HG03108 (cell line): ENCODE results near the gene FGD2.

Experiments
- ATAC-seq: cut with Tn5 transposase; IDR thresholded peaks from one replicate; pipeline ENCODE4 v1.9.1; 2021; ENCODE audit warnings: moderate library complexity; ENCODE audit not compliant: unreplicated experiment

The FGD2 gene

DNA sequence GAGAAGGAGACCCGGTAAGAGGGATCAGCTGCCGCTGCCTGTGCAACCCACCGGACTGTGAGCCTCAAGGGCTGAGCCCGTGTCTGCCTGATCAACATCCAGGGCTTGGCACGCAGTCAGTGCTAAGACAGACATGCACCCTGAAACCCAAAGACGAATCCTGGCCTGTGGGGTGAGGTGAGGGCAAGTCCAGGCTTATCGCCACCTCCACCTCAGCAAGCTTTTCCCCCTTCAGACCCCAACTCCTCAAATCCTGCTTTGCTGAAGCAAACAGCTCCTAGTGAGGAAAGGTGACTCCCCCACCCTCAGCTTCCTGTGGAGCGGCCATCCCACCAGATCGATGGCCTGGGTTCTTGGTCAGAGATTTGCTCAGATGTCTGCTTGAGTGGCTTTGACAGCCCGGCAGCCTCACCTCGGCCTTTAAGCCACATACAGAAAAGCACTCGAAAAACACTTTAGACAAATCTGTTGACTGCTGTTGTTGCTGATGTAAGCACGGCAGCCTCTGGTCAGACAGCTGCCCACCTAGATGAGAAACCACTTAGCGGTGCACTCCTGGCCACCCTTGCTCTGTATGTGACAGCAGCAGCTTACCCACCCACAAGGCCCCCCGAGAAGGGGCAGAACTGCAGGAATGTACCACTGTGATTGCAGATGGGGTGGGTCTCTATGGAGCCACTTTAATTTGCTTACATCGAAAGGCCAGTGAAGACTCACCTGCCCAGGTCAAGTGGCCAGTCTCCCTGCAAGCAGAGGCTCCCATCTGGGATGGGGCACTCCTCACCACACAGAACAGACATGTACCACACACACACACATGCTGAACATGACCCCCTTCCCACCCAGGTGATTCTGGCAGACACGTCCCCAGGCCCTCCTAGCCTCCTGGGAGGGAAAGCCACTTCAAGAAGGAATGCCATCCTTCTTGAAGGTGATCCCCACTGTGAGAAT lies 34.3 kb upstream of the FGD2 start:
- ATAC-seq: no peak

DNA sequence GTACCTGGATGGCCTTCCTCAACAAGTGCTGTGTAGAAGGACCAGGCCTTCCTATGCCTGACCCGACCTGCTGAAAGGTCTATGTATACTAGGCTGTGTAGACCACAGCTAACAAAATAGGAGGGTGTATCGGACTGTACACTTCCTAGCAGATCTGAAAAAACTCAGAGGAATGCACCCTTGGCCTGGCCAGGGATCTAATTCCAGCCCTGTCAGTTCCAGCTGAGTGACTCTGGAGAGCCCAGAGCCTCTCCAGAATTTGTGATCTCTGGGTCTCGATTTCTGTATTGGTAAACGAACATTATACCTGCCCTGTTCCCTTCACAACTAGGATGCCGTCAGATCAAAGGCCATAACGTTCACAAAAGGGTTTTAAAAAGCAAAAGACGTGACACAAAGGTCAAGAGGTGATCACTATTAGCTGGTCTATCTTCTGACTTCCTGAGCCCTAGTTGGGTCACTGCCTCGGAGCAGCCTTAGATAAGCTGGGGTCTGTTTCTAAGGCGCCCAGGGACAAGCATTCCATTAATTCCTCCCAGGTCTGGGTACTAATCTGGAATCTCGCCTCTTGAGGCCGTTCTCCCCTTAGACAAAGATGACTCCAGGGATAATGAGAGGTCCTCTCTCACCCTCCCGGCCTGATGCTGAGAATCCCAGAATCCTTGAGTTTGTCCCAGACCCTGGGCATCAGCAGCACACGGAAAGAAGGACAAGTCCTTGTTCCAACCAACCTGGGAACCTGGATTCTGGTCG lies 33.4 kb upstream of the FGD2 start:
- no peak for ATAC-seq

- ATAC-seq: no peak
Measured at GRCh38 chr6:36973190-36973589, 32.3 kb upstream of the FGD2 start.

- no peak for ATAC-seq
Measured at GRCh38 chr6:36973647-36974046, 31.8 kb upstream of the FGD2 start.

GRCh38 chr6:36975231-36976006 lies 30.0 kb upstream of the FGD2 start:
- no peak for ATAC-seq

DNA sequence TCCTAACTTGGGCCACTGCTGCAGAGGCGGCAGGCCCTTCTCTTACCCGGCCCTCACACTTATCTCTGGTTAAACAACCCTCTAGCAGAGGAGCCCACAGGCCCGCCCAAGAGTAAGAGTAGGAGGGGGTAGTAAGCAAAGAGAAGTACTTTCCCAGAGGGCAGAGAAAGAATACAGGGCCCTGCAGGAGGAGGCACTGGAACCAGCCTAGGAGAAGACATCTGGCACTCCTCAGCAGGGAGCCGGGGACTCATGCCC lies 29.5 kb upstream of the FGD2 start:
- no peak for ATAC-seq

GRCh38 chr6:36976509-36976908 lies 28.9 kb upstream of the FGD2 start:
- ATAC-seq: no peak

DNA sequence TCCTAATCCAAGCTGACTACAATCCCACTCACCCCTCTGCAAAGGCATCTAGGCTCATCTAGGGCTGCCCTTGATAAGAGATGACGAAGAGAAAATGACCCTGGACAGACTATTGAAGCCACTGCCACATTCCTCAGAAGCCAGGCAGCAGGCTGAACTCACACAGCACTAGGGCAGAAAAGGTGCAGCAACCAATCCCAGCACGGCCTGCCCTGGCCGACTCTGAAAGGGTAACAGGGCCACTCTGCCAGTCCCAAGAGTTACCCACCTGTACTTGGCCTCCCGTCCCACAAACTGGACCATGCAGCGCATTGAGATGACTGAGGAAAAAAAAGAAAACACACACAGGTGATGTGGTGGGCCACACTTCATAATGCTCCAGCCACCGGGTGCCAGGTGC lies 28.5 kb upstream of the FGD2 start:
- ATAC-seq: no peak

DNA sequence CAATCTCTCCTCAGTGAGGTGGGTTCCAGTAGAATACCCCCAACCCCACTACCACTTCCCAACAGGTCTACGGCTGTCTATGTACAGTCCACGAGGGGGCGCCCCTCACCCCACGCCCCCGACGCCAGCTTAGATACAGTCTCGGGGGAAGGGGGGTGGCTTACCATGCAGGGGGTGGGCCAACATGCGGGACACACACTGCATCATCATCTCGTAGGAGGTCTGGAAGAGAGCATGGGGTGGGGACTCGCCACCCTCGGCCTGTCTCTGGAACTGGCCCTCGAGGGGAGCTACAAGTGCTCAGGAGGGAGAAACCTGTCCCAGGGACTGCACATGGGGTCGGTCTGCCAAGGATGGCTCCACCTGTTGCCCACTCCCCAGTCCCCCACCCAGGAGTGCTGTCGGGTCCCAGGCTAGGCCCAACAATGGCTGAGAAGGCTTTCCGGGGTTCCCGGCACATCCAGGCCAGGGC lies 27.9 kb upstream of the FGD2 start:
- ATAC-seq: no peak

GRCh38 chr6:36978421-36979346 lies 26.8 kb upstream of the FGD2 start:
- no peak for ATAC-seq

DNA sequence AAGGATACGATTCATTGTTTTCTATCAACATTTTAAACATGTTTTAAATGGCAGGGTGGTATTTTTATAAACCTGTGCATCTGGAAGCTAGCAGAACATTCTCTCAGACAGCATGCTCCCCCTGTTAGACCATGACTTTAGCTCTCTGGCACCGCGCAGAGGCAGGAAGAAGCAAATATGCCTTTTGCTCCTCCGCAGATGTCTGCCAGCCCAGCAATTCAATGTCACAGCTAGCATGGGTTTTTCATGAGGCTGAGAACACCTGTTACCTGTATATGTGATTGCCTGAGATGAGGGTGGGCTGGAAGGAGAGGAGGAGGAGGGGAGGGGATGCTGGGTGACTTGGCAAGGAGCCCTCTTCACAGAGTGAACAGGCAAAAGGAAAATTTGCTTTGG lies 26.1 kb upstream of the FGD2 start:
- ATAC-seq: no peak

- no peak for ATAC-seq
Measured at GRCh38 chr6:36980129-36980528, 25.3 kb upstream of the FGD2 start.

- ATAC-seq: no peak
Measured at GRCh38 chr6:36980876-36981619, 24.4 kb upstream of the FGD2 start.

GRCh38 chr6:36983538-36983937 lies 21.9 kb upstream of the FGD2 start:
- ATAC-seq: no peak

DNA sequence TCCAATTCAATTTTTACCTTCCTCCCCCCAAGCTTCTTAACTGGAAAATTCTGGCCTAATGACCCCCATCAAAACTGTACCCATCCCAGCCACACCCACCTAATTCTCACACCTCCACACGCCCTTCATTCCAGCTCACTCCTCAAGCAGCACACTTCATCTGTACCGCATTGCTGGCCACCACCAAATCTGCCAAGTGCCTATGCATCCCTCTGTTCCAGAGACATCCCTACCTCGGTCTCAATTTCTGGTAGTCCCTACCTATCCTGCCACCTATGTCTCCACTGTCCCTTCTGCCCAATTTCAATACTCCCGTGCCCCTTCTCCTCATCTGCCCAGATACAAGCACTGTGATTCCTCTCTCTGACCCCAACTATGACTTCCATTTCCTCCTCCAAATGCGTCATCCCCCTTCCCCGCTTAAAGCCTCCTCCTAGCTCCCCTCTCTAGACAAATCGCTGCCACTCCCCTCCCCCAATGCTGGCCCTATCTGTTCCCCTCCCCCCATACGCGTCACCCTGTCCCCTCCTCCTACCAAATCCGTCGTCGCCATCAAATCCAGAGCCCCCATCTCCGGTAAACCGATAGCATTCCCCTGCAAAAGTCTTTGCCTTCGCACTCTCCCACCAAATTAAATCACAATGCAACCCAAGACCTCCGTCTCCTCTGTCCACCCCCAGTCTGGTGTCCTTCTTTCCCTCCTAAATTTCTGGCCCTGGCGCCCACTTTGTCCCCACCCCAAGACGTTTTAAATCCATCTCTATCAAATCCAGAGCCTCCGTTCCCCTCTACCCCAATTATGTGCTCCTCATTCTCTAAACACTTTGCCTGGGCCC lies 20.7 kb upstream of the FGD2 start:
- no peak for ATAC-seq

DNA sequence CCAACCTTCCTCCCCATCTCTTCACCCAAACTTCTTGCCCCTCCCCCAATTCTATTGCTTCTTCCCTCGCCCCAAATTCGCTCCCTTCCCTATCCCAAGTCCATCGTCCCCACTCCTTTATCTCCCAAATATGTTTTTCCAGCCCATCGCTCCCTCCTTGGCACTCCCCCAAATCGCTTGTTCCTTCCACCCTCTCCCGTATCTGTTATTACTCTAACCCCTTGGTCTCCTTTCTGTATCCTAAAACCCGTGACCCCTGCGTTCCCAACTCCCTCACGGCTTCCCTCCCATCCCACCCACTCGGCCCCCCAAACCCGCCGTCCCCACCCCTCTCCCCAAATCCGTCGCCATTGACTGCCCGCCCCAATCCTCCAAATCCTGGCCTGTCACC lies 20.0 kb upstream of the FGD2 start:
- no peak for ATAC-seq

DNA sequence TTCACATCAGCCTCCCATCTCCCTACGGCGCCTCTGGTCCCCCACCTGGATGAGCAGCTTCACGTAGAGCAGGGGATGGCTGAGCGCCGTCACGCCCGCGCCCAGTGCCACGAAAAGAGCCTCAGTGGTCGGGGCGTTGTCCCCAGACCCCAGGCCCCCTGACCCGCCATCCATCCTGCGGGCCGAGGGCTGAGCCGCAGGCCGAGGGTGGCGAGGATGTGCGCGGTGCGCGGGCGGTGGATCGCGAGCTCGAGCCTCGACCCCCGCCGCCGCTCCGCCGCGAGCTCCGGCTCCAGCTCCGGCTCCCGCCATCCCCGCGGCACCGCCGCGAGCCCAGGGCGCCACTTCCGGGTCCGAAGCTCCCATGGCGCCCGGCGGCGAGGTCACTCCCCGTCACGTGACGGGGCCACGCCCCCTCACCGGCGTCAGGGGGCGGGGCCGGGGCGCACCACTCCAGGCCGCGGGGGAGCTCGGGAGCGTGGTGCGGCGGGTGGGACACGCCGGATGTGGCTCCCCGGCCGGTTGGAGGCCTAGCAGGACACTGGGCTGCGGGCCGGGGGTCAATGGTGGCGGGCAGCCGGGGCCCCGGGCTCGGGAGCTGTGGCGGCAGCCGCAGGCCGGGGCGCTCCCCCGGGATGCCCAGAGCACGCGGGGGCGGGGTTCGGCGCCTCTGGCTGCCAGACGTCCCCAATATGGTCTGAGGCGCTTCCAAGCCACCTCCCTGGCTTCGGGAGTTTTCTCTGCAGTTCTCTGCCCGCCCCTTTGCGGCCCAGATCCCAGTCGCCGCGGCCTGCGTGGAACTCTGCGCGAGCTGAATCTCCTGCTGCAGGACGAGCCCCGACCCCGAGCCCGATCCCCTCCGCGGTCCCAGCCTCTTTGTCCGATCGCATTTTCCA lies 19.4 kb upstream of the FGD2 start, which contains the start of gene MTCH1:
TSS of gene MTCH1 (minus strand) at position 389 of the 896 bp plus-strand sequence. CDS start at position 366, 23 bp downstream.
- peak; percentile 82 for ATAC-seq

DNA sequence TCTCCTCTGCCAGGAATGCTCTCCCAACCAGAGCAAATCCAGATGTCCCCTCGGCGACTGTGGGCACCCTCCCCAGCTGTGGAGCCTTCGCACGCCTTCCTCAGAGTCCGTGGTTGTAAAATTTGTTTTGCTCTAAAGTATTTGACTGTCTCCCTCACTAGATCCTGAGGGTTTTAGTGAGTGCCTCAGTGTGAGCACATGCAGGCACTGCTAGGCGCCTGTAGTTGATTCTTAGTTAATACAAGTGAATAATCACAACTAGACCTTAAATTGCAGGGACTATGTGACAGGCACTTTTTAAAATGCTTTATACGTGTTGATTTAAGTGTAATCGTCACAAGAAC lies 18.8 kb upstream of the FGD2 start:
- ATAC-seq: peak; percentile 4
